Activated T-cell treated with anti-CD3 and anti-CD28 coated beads, Interleukin-2, amount 50 U/mL, for 72 hours (primary cell): Measurements from ENCODE around the gene DENND4A. TPM values are rescaled to one million over a fixed set of nuclear protein-coding genes. Genes with fewer than 3 reads are reported as not detected.

ENCODE experiments used
- ATAC-seq, 2 donors: fragments of 150-1000 bp; cut with Tn5 transposase; replicated peaks in 1 of 2; 2 replicates each; pipeline ENCODE4 v1.10.0; 2021; ENCODE audit warnings: moderate library complexity in 2 of 2, mild to moderate bottlenecking in 1 of 2
- DNase-seq, 2 donors: peaks; one replicate each; pipeline ENCODE4 v3.0.0; 2021 to 2022; ENCODE audit warnings: mixed read lengths in 1 of 2
- H3K27ac Mint-ChIP-seq: one replicate; pipeline ENCODE4 v1.8.0; 2022; ENCODE audit warnings: mild to moderate bottlenecking, moderate library complexity, mixed read lengths
- H3K27me3 Mint-ChIP-seq: one replicate; pipeline ENCODE4 v1.8.0; 2022; ENCODE audit warnings: low read depth, mixed read lengths
- H3K36me3 Mint-ChIP-seq, 2 donors: one replicate each; pipeline ENCODE4 v1.8.0; 2022; ENCODE audit warnings: mixed read lengths in 2 of 2, mild to moderate bottlenecking in 1 of 2; ENCODE audit not compliant: insufficient read depth in 2 of 2
- H3K4me1 Mint-ChIP-seq: one replicate; pipeline ENCODE4 v1.8.0; 2022; ENCODE audit warnings: low read depth, mixed read lengths
- H3K4me3 Mint-ChIP-seq, 2 donors: one replicate each; pipeline ENCODE4 v1.8.0; 2022; ENCODE audit warnings: mild to moderate bottlenecking in 2 of 2, mixed read lengths in 2 of 2, moderate library complexity in 2 of 2
- H3K9me3 Mint-ChIP-seq, 2 donors: one replicate each; pipeline ENCODE4 v1.8.0; 2022; ENCODE audit warnings: mixed read lengths in 2 of 2
- total RNA-seq, 2 donors: library from RNA; stranded (reverse); gene quantifications; one replicate each; pipeline ENCODE4 v1.2.3, GENCODE V29; 2022

Gene DENND4A
- total RNA-seq, 2 donors from 2014 or later, result 56.7 to 59.3 TPM

DNA sequence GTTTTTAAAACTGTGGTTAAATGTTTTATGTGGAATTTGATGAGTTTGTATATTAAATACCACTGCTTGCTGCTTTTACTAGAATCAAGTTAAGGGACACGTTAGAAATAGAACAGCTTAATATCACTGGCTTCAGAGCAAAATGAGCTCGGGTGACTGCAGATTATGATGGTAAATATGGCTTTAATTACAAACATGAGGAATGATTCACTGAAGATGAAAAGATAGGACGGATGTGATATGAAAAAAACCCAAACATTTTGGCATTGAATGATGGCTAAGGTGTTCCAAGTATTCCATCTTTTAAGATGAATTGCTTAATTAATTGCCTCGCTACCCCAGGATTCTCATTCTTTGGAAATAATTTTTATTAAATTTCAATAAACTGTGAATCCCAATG lies 136.6 kb downstream of the DENND4A start:
- ATAC-seq (no peak), DNase-seq (no peak)
- no peaks in the 10 kb centered on the region for H3K9me3 Mint-ChIP-seq
- no peak overlapping the region for H3K4me3 Mint-ChIP-seq
- H3K27me3 Mint-ChIP-seq, result no peaks in the 10 kb centered on the region
- H3K36me3 Mint-ChIP-seq, result peaks cover 5 to 18% of the 10 kb centered on the region in 2 donors
- H3K27ac Mint-ChIP-seq, result no peak overlapping the region
- peaks cover 6% of the 10 kb centered on the region for H3K4me1 Mint-ChIP-seq

DNA sequence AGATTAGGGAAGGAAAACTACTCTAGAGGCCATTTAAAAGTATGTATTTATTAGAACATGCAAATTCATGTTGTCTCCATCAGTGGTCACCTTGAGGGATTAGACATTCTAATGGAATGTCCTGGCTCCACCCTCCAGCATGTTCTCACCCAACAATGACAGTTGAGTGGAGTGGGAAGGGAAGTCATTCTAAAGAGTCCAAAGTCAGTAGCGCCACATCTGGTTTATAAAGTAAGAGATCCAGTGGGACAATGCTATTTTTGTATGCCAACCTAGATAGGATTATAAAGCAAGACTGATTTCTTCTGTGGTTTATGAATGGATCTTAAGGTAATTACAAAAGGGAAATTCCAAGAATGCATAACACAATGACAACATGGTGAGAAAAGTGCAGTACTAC lies 137.1 kb downstream of the DENND4A start:
- no peaks in the 10 kb centered on the region for H3K9me3 Mint-ChIP-seq
- H3K4me3 Mint-ChIP-seq, result no peak overlapping the region
- ATAC-seq (no peak), DNase-seq (no peak)
- no peaks in the 10 kb centered on the region for H3K27me3 Mint-ChIP-seq
- no peak overlapping the region for H3K27ac Mint-ChIP-seq
- H3K4me1 Mint-ChIP-seq, result peaks cover 11% of the 10 kb centered on the region
- peaks cover 4 to 15% of the 10 kb centered on the region in 2 donors for H3K36me3 Mint-ChIP-seq

GRCh38 chr15:65653801-65654521 lies 138.1 kb downstream of the DENND4A start:
- Mint-ChIP-seq H3K4me3 (no peak overlapping the region), H3K27me3 (no peaks in the 10 kb centered on the region), H3K9me3 (no peaks in the 10 kb centered on the region), H3K27ac (peak overlapping the region; percentile 44), H3K4me1 (peaks cover 13% of the 10 kb centered on the region), H3K36me3 (peaks cover 4 to 14% of the 10 kb centered on the region in 2 donors)
- no peak for ATAC-seq
- DNase-seq, result no peak

- no peak for ATAC-seq
- H3K4me1 Mint-ChIP-seq, result peaks cover 13% of the 10 kb centered on the region
- H3K4me3 Mint-ChIP-seq, result no peak overlapping the region
- H3K27me3 Mint-ChIP-seq, result no peaks in the 10 kb centered on the region
- no peak for DNase-seq
- H3K36me3 Mint-ChIP-seq, result peaks cover 4 to 14% of the 10 kb centered on the region in 2 donors
- peak overlapping the region; percentile 74 for H3K27ac Mint-ChIP-seq
- no peaks in the 10 kb centered on the region for H3K9me3 Mint-ChIP-seq
Observed at GRCh38 chr15:65653341-65653740, 138.8 kb downstream of the DENND4A start.

GRCh38 chr15:65651831-65652749 lies 140.0 kb downstream of the DENND4A start:
- ATAC-seq (no peak), DNase-seq (no peak)
- Mint-ChIP-seq H3K27ac (no peak overlapping the region), H3K9me3 (no peaks in the 10 kb centered on the region), H3K4me1 (peaks cover 13% of the 10 kb centered on the region), H3K36me3 (peaks cover 4 to 14% of the 10 kb centered on the region in 2 donors), H3K4me3 (no peak overlapping the region), H3K27me3 (no peaks in the 10 kb centered on the region)

DNA sequence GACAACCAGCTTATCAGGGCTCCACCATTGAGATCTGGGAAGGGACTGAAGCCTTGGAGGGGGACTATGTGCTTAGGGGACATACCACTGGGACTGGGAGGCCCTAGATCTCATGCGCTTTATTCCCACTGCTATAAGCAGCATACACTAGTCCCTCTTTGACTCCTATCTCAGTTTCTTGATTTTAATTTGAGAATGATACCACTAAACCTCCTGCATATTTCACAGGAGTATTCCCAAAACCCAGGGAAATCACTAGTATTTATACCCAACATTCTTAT lies 141.1 kb downstream of the DENND4A start:
- DNase-seq (no peak), ATAC-seq (no peak)
- Mint-ChIP-seq H3K27me3 (no peaks in the 10 kb centered on the region), H3K4me3 (no peak overlapping the region), H3K4me1 (peaks cover 13% of the 10 kb centered on the region), H3K27ac (no peak overlapping the region), H3K36me3 (peaks cover 4 to 11% of the 10 kb centered on the region in 2 donors), H3K9me3 (no peaks in the 10 kb centered on the region)

GRCh38 chr15:65650312-65651041 lies 141.6 kb downstream of the DENND4A start:
- H3K4me3 Mint-ChIP-seq, result no peak overlapping the region
- ATAC-seq (no peak), DNase-seq (no peak)
- H3K4me1 Mint-ChIP-seq, result peaks cover 13% of the 10 kb centered on the region
- no peaks in the 10 kb centered on the region for H3K27me3 Mint-ChIP-seq
- peaks cover 4 to 9% of the 10 kb centered on the region in 2 donors for H3K36me3 Mint-ChIP-seq
- peak overlapping the region; percentile 18 for H3K27ac Mint-ChIP-seq
- H3K9me3 Mint-ChIP-seq, result no peaks in the 10 kb centered on the region

DNA sequence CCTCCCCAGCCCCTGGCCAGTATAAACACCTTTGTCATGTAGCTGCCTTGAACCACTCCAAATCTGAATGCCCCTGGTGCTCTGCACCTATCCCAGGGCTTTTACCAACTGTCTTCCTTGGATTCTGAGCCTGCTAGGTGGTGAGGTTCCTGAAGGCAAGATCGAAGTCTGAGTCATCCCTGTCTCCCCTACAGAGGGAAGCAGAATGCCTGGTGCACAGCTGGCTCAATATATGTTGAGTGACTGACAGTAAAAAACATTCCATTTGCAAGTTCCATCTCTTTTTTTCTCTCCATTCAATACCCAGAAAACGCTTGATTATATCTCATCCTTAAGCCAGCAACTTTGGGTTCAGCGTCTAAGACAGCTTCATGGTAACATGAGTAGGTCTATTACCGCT lies 145.6 kb downstream of the DENND4A start:
- no peak for DNase-seq
- Mint-ChIP-seq H3K27ac (no peak overlapping the region), H3K4me1 (peaks cover 8% of the 10 kb centered on the region), H3K4me3 (no peak overlapping the region), H3K27me3 (no peaks in the 10 kb centered on the region), H3K36me3 (no peaks in the 10 kb centered on the region), H3K9me3 (no peaks in the 10 kb centered on the region)
- no peak for ATAC-seq

GRCh38 chr15:65645392-65645791 lies 146.7 kb downstream of the DENND4A start:
- no peak for ATAC-seq
- no peak for DNase-seq
- Mint-ChIP-seq H3K9me3 (no peaks in the 10 kb centered on the region), H3K36me3 (no peaks in the 10 kb centered on the region), H3K27ac (peak overlapping the region; percentile 0), H3K4me3 (no peak overlapping the region), H3K4me1 (peaks cover 6% of the 10 kb centered on the region), H3K27me3 (no peaks in the 10 kb centered on the region)

GRCh38 chr15:65644282-65644681 lies 147.8 kb downstream of the DENND4A start:
- Mint-ChIP-seq H3K36me3 (no peaks in the 10 kb centered on the region), H3K27ac (no peak overlapping the region), H3K4me3 (no peak overlapping the region), H3K9me3 (no peaks in the 10 kb centered on the region), H3K4me1 (peaks cover under 1% of the 10 kb centered on the region), H3K27me3 (no peaks in the 10 kb centered on the region)
- DNase-seq (no peak), ATAC-seq (no peak)

DNA sequence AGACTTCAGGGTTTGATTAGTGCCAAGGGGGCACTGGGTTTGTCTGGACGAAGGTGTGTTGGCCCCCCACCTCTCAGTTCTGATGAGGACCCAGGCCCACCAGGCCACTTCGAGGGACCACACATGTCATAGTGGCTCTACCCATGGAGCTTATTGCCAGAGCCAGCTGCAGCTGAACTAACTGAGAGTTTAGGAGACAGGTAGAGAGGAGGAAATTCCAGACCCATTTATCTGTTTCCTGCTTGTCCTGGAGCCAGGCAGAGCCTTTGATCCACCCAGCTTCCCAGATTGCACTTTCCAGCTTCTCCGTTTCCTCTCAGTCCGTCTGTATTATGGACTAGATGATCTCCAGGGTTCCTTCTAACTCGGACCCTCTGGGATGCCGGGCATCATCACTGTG lies 149.5 kb downstream of the DENND4A start:
- no peaks in the 10 kb centered on the region for H3K27me3 Mint-ChIP-seq
- H3K36me3 Mint-ChIP-seq, result no peaks in the 10 kb centered on the region
- DNase-seq (no peak), ATAC-seq (no peak)
- no peak overlapping the region for H3K4me3 Mint-ChIP-seq
- H3K27ac Mint-ChIP-seq, result no peak overlapping the region
- peaks cover 11% of the 10 kb centered on the region for H3K4me1 Mint-ChIP-seq
- no peaks in the 10 kb centered on the region for H3K9me3 Mint-ChIP-seq

- ATAC-seq, result no peak
- peaks cover 11% of the 10 kb centered on the region for H3K4me1 Mint-ChIP-seq
- H3K36me3 Mint-ChIP-seq, result no peaks in the 10 kb centered on the region
- H3K27me3 Mint-ChIP-seq, result no peaks in the 10 kb centered on the region
- H3K27ac Mint-ChIP-seq, result no peak overlapping the region
- no peaks in the 10 kb centered on the region for H3K9me3 Mint-ChIP-seq
- no peak overlapping the region for H3K4me3 Mint-ChIP-seq
- DNase-seq, result no peak
Observed at GRCh38 chr15:65641768-65642475, 150.2 kb downstream of the DENND4A start.

DNA sequence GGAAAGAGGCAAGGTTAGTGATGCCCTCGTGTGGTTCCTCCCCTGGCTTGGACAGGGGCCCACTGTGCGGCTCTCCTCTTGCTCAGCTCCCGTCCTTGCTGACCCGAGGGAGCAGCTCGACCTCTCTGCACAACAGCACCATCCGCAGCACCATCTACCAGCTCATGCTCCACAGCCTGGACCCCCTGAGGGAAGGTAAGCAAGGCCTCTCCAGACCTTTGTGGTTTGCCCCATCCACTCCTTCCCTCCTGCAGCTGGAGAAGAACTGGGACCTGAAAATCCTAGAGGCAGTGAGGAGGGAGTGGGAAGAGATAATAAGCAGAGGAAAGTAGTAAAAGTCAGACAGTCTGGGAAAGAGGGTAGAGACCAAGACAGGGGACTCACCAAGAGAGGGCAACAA lies 152.6 kb downstream of the DENND4A start:
- ATAC-seq, result no peak
- H3K27ac Mint-ChIP-seq, result no peak overlapping the region
- H3K9me3 Mint-ChIP-seq, result no peaks in the 10 kb centered on the region
- no peaks in the 10 kb centered on the region for H3K36me3 Mint-ChIP-seq
- no peak overlapping the region for H3K4me3 Mint-ChIP-seq
- H3K27me3 Mint-ChIP-seq, result no peaks in the 10 kb centered on the region
- no peak for DNase-seq
- H3K4me1 Mint-ChIP-seq, result peaks cover 11% of the 10 kb centered on the region
